DMS114 treated with DMSO at 0.1 percent for 48 hours (cell line): ENCODE measurements around the gene DCDC1.
A peak's percentile ranks its signal among the peaks of the same experiment; 100 is the strongest.

ENCODE experiments used
- DNase-seq: peaks from one replicate; lab custom pipeline; 2025; ENCODE audit not compliant: unreplicated experiment; lab: John Stamatoyannopoulos, UW

The DCDC1 gene

DNA sequence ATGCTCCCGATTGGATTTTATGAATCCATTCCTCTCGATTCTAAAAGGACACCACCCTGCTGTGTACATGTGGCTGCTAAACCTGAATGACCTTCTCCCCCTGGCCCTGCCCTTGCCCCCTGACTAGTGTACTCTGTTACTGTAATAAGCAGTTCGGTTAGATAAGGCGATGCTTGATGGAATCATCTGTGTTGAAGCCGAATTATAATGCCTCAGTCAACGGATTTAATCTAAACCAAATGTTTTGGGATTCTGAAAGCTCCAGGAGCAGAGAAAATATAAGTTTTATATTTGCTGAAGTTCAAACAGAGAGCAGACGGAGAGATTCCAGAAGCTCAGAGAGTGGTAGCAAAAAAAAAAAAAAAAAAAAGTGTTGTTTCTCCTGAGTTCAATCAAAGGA, 508.0 kb downstream of the DCDC1 start:
- no peak for DNase-seq

DNA sequence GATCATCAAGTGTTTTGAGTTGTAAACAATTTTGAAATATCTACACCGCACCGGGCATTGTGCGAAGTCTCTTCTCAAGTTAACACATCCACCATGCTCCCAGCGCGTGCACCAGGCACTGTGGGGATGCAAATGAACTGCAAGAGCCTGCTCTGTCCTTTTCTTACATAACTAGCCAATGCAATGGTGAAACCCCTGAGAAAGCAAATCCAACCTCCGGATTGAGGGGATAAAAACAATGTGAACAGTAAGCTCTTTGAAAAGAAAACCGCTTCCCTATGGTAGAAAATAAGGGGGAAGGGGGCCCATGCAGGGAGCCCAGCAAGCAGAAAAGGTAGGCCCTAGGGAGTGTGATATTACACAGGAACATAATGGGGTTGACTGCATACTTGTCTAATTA, 508.5 kb downstream of the DCDC1 start:
- no peak for DNase-seq

- DNase-seq = no peak
These were observed 509.4 kb downstream of the DCDC1 start for GRCh38 chr11:30860146-30860545.

GRCh38 chr11:30859669-30860068, 509.9 kb downstream of the DCDC1 start:
- no peak for DNase-seq

GRCh38 chr11:30855383-30856006, 514.0 kb downstream of the DCDC1 start:
- DNase-seq = peak; percentile 90

- no peak for DNase-seq
These were observed 516.1 kb downstream of the DCDC1 start for GRCh38 chr11:30853439-30853838.

GRCh38 chr11:30852645-30853044, 516.9 kb downstream of the DCDC1 start:
- no peak for DNase-seq

GRCh38 chr11:30852091-30852490, 517.4 kb downstream of the DCDC1 start:
- DNase-seq = no peak

- DNase-seq = no peak
These were observed 532.3 kb downstream of the DCDC1 start for GRCh38 chr11:30837252-30837651.

GRCh38 chr11:30832831-30833230, 536.7 kb downstream of the DCDC1 start:
- no peak for DNase-seq

DNA sequence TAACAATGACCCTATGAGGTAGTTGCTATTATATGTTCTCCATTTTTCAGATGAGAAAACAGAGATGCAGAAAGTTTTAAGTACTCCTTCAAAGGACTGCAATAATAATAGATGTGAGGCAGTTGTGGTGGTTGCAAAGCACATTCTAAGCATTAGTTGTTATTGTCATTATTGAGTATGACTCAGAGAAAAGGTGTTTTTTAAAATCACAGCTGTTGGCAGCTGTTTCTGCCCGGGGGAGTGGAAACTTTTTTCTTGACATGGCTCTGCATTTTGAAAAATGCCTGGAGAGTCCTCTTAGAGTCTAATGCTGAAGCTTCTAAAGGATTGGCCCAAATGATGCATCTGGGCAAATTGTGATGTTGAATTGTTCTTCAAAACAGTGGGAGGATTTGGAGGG, 538.9 kb downstream of the DCDC1 start:
- DNase-seq = no peak

GRCh38 chr11:30826911-30827310, 542.6 kb downstream of the DCDC1 start:
- no peak for DNase-seq

DNA sequence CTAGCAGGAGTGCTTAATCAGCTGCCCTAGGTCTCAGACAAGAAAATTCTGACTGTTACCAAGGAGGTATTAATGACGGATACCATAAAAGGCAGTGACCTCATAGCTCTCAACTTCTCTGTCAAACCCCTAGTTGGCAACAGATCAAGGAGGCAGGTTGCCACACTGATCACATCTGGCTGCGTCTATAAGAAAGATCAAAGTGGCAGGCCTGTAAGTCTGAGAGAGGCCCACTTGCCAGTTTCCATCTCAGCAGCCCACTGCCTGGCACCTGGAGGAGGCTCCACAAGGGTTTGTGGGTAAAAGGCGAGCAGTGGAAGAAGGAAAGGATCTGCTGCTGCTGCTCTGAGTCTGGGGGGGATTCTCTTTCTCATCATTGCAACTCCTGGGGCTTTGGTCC, 543.8 kb downstream of the DCDC1 start:
- no peak for DNase-seq

DNA sequence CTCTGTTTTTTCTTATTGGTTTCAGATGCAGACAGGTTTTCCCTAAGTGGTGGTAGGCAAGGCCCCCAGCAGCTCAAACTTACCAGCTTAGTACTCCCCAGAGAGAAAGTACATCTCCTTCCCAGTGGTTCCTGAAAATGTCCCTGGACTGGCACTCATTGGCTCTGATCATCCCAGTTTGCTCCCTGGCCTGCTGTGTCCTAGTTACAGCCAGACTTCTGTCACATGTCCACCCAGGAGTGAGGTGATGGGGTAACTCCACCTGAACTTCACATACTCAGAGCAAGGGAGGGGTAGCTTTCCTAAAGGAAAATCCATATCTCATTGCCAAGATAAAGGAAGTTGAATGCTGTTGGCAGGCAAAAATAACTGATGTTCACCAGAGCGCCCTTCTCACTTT, 546.4 kb downstream of the DCDC1 start:
- DNase-seq = no peak

DNA sequence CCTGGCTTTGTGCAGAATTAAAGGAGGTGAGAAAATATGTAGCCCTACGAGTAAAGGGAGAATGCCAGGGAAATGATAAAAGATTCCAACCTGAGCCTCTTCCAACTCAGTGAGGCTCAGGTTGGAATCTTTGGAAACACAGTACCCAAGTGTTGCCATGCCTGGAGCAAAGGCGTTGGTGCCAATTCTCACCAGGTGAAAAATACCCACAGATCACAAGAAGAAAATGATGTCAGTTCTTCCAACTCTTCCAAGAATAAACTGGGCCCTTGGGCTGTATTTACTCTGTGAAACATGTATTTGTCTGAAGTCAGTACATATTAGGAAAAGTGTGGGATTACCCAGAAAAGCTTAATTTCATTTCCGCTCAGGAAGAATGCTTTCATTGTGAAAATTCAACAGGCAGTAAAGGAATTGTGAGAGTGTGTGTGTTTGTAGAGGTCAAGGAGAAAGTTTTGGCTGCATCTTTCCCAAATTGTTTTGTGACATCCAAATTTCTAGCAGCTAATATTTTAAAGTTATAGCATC, 548.0 kb downstream of the DCDC1 start:
- DNase-seq = no peak

DNA sequence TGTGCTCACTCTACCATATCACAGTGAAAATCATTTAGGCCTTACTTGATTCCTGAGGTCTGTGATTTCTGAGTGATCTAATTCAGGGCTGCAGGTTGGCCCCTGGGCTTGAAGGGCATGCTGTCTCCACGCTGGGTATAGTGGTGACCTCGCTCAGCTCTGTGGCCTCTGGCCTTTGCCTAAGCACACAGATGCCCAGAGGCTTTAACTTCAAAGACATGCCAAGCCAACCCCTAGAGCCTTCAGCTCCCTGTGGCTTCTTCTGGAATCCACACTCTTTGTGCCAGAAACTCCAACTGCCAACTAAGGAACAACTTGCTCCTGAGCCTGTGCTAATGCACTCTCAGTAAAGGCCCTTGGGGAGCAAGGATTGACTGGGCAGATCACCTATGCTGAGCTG, 550.8 kb downstream of the DCDC1 start:
- no peak for DNase-seq

DNA sequence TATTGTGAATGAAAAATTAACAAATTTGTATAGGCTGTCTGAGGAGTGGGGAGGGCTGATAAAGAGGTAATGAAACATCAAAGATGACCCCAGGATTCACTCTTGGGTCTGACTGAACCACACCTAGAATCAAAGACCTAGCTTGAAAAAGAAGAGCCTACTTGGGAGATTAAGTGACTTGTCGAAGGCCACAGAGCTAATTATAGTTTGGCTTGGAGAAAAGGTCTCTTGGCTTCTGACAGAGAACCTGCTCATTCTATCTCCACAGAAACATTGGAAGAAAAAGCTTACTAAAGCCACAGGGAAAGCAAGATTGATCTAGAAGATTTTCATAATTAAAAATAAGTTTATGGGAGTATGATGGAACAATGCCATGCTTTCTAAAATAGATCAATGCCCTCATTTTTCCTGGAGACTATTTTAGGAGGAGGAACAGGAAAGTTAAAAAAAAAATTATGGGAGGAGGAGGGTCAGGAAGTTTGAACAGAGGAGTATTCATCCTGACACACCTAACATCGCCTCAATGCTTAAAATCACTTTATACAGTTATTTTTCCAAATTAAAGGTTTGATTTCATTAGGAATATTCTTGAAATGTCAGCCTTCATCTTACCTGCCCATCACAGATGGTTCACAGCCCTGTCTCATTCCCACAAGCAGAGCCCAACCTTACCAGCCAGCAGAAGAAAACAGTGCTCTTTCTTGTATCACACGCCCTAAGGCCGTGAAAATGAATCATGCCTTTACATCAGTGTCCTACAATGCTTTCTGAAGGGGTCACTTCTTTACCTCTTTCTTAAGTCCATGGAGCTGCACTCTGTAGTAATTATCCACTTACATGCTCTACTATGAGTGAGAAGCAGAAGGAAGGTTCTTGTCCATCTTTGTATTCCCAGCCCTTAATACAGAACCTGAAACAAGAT, 552.3 kb downstream of the DCDC1 start:
- no peak for DNase-seq

DNA sequence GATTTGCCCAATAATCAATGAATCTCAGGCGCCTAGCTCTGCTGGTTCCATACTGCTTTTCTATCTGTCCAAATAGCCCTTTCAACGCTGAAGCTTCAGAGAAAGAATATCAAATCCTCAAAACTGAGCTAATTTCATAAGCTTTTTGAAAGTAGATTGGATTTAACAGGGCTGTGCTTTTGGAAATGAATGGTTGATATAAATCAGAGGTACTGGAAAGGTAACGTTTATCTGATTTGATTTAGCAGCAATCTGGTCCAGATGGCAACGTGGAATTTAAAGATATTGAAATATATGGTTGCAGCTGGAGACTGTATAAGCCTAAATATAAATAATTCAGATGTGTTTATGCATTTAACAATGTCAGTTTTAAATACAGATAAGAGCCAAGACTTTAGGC, 553.9 kb downstream of the DCDC1 start:
- DNase-seq = no peak

GRCh38 chr11:30814737-30815136, 554.8 kb downstream of the DCDC1 start:
- DNase-seq = no peak
